ENCODE measurements around the gene CRELD2. TPM values are rescaled to one million over a fixed set of nuclear protein-coding genes. Genes with fewer than 3 reads are reported as not detected.

The CRELD2 gene
- total and polyA plus RNA-seq, 2 of the 13 experiments (the other 11 are each of a cell fraction or from before 2014, with no cell fraction given), result 17.2 to 44.7 TPM

- 98% methylated on average over 9 of the region's 9 CpGs for WGBS (ENCODE audit: low lambda C conversion rate)
- ChIA-PET POLR2A (interaction anchor here (0.6 kb wide), 1 partner anchor 15 kb away, joined by 3 read pairs; no protein-coding TSS in a partner anchor), CTCF (ENCODE audit: low intra/inter-chr PET ratio, low total read pairs) (no interaction called here)
- Histone ChIP-seq H3K79me2 (ENCODE audit: insufficient read depth, low read length) (peaks cover 56% of the 10 kb centered on the region), H3K9ac (ENCODE audit: insufficient read depth, low read depth, low read length) (no peak overlapping the region), H4K20me1 (ENCODE audit: insufficient read depth, low read length) (no peaks in the 10 kb centered on the region; the same call in 1 of the 2 replicates), H3K27ac (ENCODE audit: extremely low read length, insufficient read depth, low read length) (no peak overlapping the region), H3K36me3 (replicated peaks in 1 of 2; ENCODE audit: control insufficient read depth in 1 of 2, insufficient read depth in 2 of 2, low read length in 2 of 2) (peaks cover 6 to 11% of the 10 kb centered on the region in 2 experiments; a peak in 4 of 5 replicates), H3K27me3 (ENCODE audit: control insufficient read depth in 1 of 2, insufficient read depth in 2 of 2, low read length in 2 of 2) (no peaks in the 10 kb centered on the region), H3K4me3 (replicated peaks in 1 of 3; ENCODE audit: insufficient read depth in 1 of 3, low read depth in 2 of 3, low read length in 3 of 3) (no peak overlapping the region), H3K9me3 (ENCODE audit: low read length) (no peaks in the 10 kb centered on the region), H2AFZ (ENCODE audit: low read length) (no peak overlapping the region), H3K4me1 (ENCODE audit: insufficient read depth, low read length) (no peaks in the 10 kb centered on the region), H3K4me2 (ENCODE audit: low read depth, low read length) (no peak overlapping the region)
- ATAC-seq (no peak), DNase-seq (ENCODE audit: low spot score) (no peak), FAIRE-seq (no peak)
- no peak for TF ChIP-seq SAFB2 (CRISPR knock-in tag; IDR thresholded peaks at IDR 0.05; ENCODE audit: borderline replicate concordance, low read depth)
- in situ Hi-C loops (cut with HindIII; ENCODE audit: extremely low pct_ligation_motif_present, low pct_unique_long_range_greater_than_20kb), result no loop called here
- BruUV-seq (replicated peaks), result no TSS peak
- intact Hi-C loops (cut with micrococcal nuclease; ENCODE audit: unreplicated experiment), result no loop called here
These were observed 38.6 kb upstream of the CRELD2 start for GRCh38 chr22:49879871-49880270.

- Histone ChIP-seq H3K9ac (ENCODE audit: insufficient read depth, low read depth, low read length) (no peak overlapping the region), H3K79me2 (ENCODE audit: insufficient read depth, low read length) (peaks cover 53% of the 10 kb centered on the region), H3K4me1 (ENCODE audit: insufficient read depth, low read length) (no peaks in the 10 kb centered on the region), H3K4me3 (replicated peaks in 1 of 3; ENCODE audit: insufficient read depth in 1 of 3, low read depth in 2 of 3, low read length in 3 of 3) (no peak overlapping the region), H4K20me1 (ENCODE audit: insufficient read depth, low read length) (no peaks in the 10 kb centered on the region; the same call in 1 of the 2 replicates), H3K27me3 (ENCODE audit: control insufficient read depth in 1 of 2, insufficient read depth in 2 of 2, low read length in 2 of 2) (no peaks in the 10 kb centered on the region), H2AFZ (ENCODE audit: low read length) (no peak overlapping the region), H3K9me3 (ENCODE audit: low read length) (no peaks in the 10 kb centered on the region), H3K4me2 (ENCODE audit: low read depth, low read length) (no peak overlapping the region), H3K36me3 (replicated peaks in 1 of 2; ENCODE audit: control insufficient read depth in 1 of 2, insufficient read depth in 2 of 2, low read length in 2 of 2) (peaks cover 8 to 16% of the 10 kb centered on the region in 2 experiments; a peak in 4 of 5 replicates), H3K27ac (ENCODE audit: extremely low read length, insufficient read depth, low read length) (no peak overlapping the region)
- ATAC-seq (no peak), FAIRE-seq (no peak), DNase-seq (ENCODE audit: low spot score) (no peak)
- ChIA-PET POLR2A (interaction anchor here (0.6 kb wide), 1 partner anchor 16 kb away, joined by 3 read pairs; no protein-coding TSS in a partner anchor), CTCF (ENCODE audit: low intra/inter-chr PET ratio, low total read pairs) (no interaction called here)
- in situ Hi-C loops (cut with HindIII; ENCODE audit: extremely low pct_ligation_motif_present, low pct_unique_long_range_greater_than_20kb) (no loop called here), intact Hi-C loops (cut with micrococcal nuclease; ENCODE audit: unreplicated experiment) (no loop called here)
- no TSS peak for BruUV-seq (replicated peaks)
- TF ChIP-seq MATR3 (CRISPR knock-in tag; IDR thresholded peaks at IDR 0.05) (no peak), GZF1 (CRISPR knock-in tag; IDR thresholded peaks at IDR 0.05) (no peak), HOXD1 (CRISPR knock-in tag; IDR thresholded peaks at IDR 0.05) (no peak), SRSF4 (IDR thresholded peaks at IDR 0.05; ENCODE audit: low read depth, low read length, poor library complexity, severe bottlenecking) (no peak), RBAK (CRISPR knock-in tag; IDR thresholded peaks at IDR 0.05) (no peak), MLLT10 (CRISPR knock-in tag; IDR thresholded peaks at IDR 0.05) (no peak), PAX8 (CRISPR knock-in tag; IDR thresholded peaks at IDR 0.05; ENCODE audit: borderline replicate concordance) (no peak), GTF2F1 (IDR thresholded peaks at IDR 0.05; ENCODE audit: low read length) (no peak), DMTF1 (CRISPR knock-in tag; IDR thresholded peaks at IDR 0.05) (no peak), U2AF1 (optimal IDR thresholded peaks at IDR 0.05; ENCODE audit: low read depth, low read length) (no peak), ZNF224 (CRISPR knock-in tag; IDR thresholded peaks at IDR 0.05) (no peak), KLF9 (CRISPR knock-in tag; IDR thresholded peaks at IDR 0.05; ENCODE audit: low read depth) (no peak), SMC3 (IDR thresholded peaks at IDR 0.05; ENCODE audit: low read length) (no peak), ELF4 (CRISPR knock-in tag; IDR thresholded peaks at IDR 0.05; ENCODE audit: borderline replicate concordance) (no peak), RBFOX2 (IDR thresholded peaks at IDR 0.05; ENCODE audit: low read depth, low read length) (no peak)
- 92% methylated on average over 20 of the region's 20 CpGs for WGBS (ENCODE audit: low lambda C conversion rate)
These were observed 38.2 kb upstream of the CRELD2 start for GRCh38 chr22:49880281-49880680.

Data from HepG2 (cell line).